Esophagus (tissue), 2 donors: ENCODE measurements around the gene HDAC11. TPM values are rescaled to one million over a fixed set of nuclear protein-coding genes. Genes with fewer than 3 reads are reported as not detected.
"Not testable (repeated sequence)": the region's sequence is repeated elsewhere in the genome, so short reads cannot be mapped to it uniquely, and the experiment has no call there.

Source experiments
- H3K27ac ChIP-seq, 2 donors: one replicate each; pipeline ENCODE4 v1.5.1; 2013; ENCODE audit warnings: low read depth in 2 of 2, mild to moderate bottlenecking in 2 of 2, inconsistent platforms in 1 of 2, low read length in 1 of 2, moderate library complexity in 1 of 2
- H3K27me3 ChIP-seq, 2 donors: one replicate each; pipeline ENCODE4 v1.6.1; 2013; ENCODE audit warnings: low read length in 2 of 2, control low read depth in 1 of 2, mild to moderate bottlenecking in 1 of 2; ENCODE audit not compliant: insufficient read depth in 2 of 2, control insufficient read depth in 1 of 2
- H3K36me3 ChIP-seq, 2 donors: one replicate each; pipeline ENCODE4 v1.6.1; 2013; ENCODE audit warnings: low read length in 1 of 2; ENCODE audit not compliant: control insufficient read depth in 2 of 2, insufficient read depth in 2 of 2
- H3K4me1 ChIP-seq, 2 donors: one replicate each; pipeline ENCODE4 v1.6.1; 2013; ENCODE audit warnings: low read length in 1 of 2; ENCODE audit not compliant: control insufficient read depth in 2 of 2, insufficient read depth in 2 of 2
- H3K4me3 ChIP-seq, 2 donors: one replicate each; pipeline ENCODE4 v1.5.1; 2013; ENCODE audit warnings: low read length in 2 of 2, mild to moderate bottlenecking in 2 of 2, low read depth in 1 of 2, moderate library complexity in 1 of 2
- H3K9me3 ChIP-seq, 2 donors: one replicate each; pipeline ENCODE4 v1.6.1; 2013; ENCODE audit warnings: mild to moderate bottlenecking in 2 of 2, low read depth in 1 of 2, low read length in 1 of 2, moderate library complexity in 1 of 2; ENCODE audit not compliant: control insufficient read depth in 2 of 2, insufficient read depth in 1 of 2
- WGBS, 2 donors: extraction: QIAGEN DNeasy Blood & Tissue Kit; methylation state at CpG; one replicate each; pipeline ENCODE4 v1.1.7; 2013; 5-methylcytosine and 5-hydroxymethylcytosine counted together
- polyA plus RNA-seq, 2 donors: library from polyadenylated mRNA; stranded (reverse); fragments of 200-250 nt; gene quantifications; one replicate each; pipeline ENCODE4 v1.2.3, GENCODE V29; 2013
- donor health status: healthy with polysubstance abuse.
- donor health status: Bipolar disorder and iron deficiency.

HDAC11 gene
- polyA plus RNA-seq, 2 donors: 12.9 TPM

DNA sequence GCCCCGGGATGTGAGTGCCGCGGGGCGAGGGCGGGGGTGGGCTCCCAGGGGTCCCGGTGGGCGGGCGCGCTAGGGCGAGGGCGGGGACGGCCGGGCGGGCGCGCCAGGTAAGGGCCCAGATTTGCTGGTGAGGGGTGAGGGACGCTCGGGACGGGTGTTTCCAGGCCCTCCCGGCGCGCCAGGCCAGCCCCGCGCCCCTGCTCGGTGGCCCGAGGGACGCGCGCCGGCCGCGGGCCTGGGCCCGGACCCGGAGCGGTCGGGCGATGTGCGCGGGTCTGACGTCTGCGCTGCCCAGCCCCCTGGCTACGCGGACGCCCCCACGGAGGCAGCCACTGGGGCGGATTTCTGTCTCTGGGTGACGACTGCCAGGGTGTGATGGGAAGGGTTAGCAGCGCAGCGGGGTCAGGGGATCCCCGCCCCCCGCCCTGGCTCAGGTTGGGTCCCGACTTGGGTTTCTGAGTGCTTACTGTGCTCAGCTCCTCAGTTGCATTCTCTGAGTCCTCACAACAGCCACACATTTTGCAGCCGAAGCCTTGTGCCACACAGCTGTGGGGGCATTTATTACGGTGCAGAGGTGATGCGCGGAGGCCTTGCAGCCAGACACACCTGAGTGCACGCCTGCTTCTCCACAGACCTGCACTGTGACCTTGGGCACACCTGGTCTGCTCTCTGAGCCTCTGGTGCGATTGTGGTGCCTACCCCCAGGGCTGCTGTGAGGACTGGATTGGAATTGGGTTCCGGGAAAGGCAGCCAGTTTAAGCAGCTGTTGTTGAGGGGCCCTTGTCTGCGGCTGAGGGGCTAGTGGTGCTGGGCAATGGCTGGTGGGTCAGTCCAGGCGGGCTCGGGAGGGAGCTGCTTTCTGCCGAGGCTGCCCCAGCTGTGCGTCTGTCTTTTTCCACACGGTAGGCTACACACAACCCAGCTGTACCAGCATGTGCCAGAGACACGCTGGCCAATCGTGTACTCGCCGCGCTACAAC lies 523 bp downstream of the HDAC11 start:
- H3K36me3 ChIP-seq: peaks cover 0 to 3% of the 10 kb centered on the region in 2 donors

DNA sequence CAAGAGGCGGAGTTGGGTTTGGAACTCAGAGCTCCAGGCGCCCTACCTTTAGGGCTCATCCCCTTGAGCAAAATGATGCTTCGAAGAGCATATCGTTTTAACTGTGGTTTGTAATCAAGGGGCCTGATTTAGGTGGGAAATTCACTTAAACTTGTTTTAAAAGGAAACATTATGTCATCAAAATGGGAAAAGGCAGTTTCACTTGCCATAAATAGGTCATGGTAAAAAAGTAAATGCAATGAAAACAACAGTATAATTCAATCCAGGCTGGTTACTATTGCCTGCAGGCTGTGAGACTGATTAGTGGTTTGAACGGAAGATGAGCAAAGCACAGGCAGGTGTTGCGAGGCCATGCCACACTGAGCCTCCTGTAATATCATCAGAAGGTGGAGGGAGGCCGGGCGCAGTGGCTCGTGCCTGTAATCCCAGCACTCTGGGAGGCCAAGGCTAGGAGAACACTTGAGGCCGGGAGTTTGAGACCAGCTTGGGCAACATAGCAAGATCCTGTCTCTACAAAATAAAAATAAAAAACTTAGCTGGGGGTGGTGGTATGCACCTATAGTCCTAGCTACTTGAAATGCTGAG lies 2.1 kb downstream of the HDAC11 start:
- Histone ChIP-seq H3K4me1 (peaks cover 14 to 19% of the 10 kb centered on the region in 2 donors), H3K4me3 (no peak overlapping the region), H3K27me3 (no peaks in the 10 kb centered on the region), H3K9me3 (no peaks in the 10 kb centered on the region), H3K36me3 (peaks cover 0 to 3% of the 10 kb centered on the region in 2 donors), H3K27ac (no peak overlapping the region)
- 83 to 89% methylated on average over 10 of the region's 10 CpGs for WGBS, 2 donors

More for the DNA sequence above, 523 bp downstream of the HDAC11 start:
- WGBS, 2 donors: 12 to 17% methylated on average over 63 to 70 of the region's 70 CpGs
- Histone ChIP-seq H3K27me3 (no peaks in the 10 kb centered on the region), H3K4me3 (peak overlapping the region; percentile 54 to 62), H3K9me3 (no peaks in the 10 kb centered on the region), H3K4me1 (peaks cover 14 to 22% of the 10 kb centered on the region in 2 donors), H3K27ac (peak overlapping the region; percentile 53 to 68)

DNA sequence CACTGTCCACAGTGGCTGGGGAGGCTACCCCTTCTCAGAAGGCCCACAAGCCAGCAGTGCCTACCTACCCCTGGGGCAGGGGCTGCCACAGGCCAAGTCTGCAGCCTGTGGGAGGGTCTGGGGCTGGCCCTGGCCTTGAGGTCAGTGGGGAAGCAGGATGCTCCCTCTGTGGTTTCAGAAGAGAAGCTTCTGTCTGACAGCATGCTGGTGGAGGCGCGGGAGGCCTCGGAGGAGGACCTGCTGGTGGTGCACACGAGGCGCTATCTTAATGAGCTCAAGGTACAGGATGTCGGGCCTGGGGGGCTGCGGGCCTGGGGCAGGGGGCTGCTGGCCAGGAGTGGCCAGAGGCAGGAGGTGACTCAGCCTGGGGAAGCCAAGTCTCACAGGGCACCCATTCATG lies 3.2 kb downstream of the HDAC11 start:
- WGBS, 2 donors: 90 to 91% methylated on average over 7 of the region's 7 CpGs
- Histone ChIP-seq H3K4me3 (no peak overlapping the region), H3K9me3 (no peaks in the 10 kb centered on the region), H3K27me3 (no peaks in the 10 kb centered on the region), H3K36me3 (peaks cover 0 to 3% of the 10 kb centered on the region in 2 donors), H3K27ac (no peak overlapping the region), H3K4me1 (peaks cover 14 to 19% of the 10 kb centered on the region in 2 donors)

DNA sequence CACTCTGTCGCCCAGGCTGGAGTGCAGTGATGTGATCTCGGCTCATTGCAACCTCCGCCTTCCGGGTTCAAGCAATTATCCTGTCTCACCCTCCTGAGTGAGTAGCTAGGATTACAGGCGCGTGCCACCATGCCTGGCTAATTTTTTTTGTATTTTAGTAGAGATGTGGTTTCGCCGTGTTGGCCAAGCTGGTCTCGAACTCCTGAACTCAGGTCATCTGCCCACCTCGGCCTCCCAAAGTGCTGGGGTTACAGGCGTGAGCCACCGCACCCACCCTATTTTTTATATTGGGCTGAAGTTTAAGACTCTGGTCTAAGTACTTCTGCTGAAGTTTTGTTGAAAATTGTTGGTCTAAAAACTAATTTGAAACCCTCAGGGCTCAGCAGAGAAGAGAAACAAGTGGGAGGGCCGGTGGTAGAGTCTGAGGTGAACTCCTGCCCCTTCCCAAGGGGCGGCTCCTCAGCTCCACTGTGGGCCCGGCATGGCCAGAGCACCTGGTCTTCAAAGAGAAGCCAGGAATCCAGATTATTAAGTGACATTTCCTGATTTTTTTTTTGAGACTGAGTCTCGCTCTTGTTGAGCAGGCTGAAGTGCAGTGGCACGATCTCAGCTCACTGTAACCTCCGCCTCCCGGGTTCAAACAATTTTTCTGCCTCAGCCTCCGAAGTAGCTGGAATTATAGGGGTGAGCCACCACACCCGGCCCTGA lies 4.0 kb downstream of the HDAC11 start:
- Histone ChIP-seq H3K4me1 (peaks cover 14 to 17% of the 10 kb centered on the region in 2 donors), H3K27ac (peak overlapping the region; percentile 91 to 97), H3K27me3 (no peaks in the 10 kb centered on the region), H3K4me3 (no peak overlapping the region), H3K36me3 (peaks cover 0 to 3% of the 10 kb centered on the region in 2 donors), H3K9me3 (no peaks in the 10 kb centered on the region)
- whole genome bisulfite sequencing, 2 donors: 74 to 86% methylated on average over 21 of the region's 21 CpGs

GRCh38 chr3:13484851-13485590 lies 4.9 kb downstream of the HDAC11 start:
- H3K27me3 ChIP-seq: no peaks in the 10 kb centered on the region
- no peaks in the 10 kb centered on the region for H3K9me3 ChIP-seq
- peaks cover 0 to 3% of the 10 kb centered on the region in 2 donors for H3K36me3 ChIP-seq
- 31 to 37% methylated on average over 7 of the region's 7 CpGs for WGBS, 2 donors
- no peak overlapping the region for H3K4me3 ChIP-seq
- H3K4me1 ChIP-seq: peaks cover 14 to 16% of the 10 kb centered on the region in 2 donors
- peak overlapping the region; percentile 91 to 97 for H3K27ac ChIP-seq

DNA sequence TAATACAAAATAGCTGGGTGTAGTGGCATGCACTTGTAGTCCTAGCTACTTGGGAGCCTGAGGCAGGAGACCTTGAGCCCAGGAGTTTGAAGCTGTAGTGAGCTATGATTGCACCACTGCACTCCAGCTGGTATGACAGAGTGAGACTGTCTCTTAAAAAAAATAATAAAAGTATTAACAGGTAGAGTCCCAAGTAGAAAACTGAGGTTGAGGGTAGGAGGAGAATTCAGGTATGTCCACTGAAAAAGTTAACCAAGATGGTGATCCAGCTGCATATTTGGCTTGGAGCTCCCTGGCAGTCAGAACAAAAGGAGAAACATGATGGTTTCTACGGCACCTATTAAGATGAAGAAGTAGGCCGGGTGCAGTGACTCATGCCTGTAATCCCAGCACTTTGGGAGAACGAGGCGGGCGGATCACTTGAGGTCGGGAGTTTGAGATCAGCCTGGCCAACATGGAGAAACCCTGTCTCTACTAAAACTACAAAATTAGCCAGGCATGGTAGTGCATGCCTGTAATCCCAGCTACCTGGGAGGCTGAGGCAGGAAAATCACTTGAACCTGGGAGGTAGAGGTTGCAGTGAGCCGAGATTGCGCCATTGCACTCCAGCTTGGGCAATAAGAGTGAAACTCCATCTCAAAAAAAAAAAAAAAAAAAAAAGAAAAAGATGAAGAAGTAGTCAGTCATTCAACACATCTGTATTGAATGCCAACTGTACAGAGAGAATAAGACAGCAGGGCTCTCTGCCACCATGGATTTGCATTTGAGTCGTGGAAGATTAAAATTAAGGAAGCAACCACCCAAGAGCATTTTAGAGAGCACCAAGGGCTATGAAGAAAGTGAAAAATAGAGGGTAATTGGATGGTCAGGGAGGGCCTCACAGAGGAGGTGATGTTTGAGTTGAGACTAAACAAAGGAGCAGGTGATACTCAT lies 5.8 kb downstream of the HDAC11 start:
- Histone ChIP-seq H3K4me1 (peaks cover 10 to 14% of the 10 kb centered on the region in 2 donors), H3K27ac (peak overlapping the region; percentile 91 to 97)
- WGBS, 2 donors: 42 to 46% methylated on average over 9 of the region's 9 CpGs
- H3K9me3 ChIP-seq, H3K27me3 ChIP-seq, H3K4me3 ChIP-seq, H3K36me3 ChIP-seq: not testable (repeated sequence)

DNA sequence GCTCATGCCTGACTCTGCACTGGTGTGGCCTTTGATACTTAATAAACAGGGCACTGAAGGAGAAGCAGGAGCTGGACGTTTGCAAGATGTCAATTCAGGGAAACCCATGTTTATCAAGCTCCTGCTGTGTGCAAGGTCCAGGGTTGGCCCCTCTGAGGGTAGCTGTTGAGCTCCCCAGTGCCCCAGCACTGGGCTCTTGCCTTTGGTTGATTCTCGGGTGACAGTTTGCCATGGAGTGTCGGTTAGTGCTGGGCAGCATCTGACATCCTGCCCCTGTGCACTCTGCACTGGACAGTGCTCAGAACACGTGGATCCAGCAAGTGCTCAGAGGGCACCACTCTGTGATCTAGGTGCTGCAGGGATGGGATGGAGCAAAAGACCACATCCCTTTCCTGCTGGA lies 7.3 kb downstream of the HDAC11 start:
- H3K27ac ChIP-seq: no peak overlapping the region
- no peak overlapping the region for H3K4me3 ChIP-seq
- H3K36me3 ChIP-seq: peaks cover 0 to 7% of the 10 kb centered on the region in 2 donors
- H3K4me1 ChIP-seq: peaks cover 7 to 12% of the 10 kb centered on the region in 2 donors
- H3K27me3 ChIP-seq: no peaks in the 10 kb centered on the region
- 74 to 78% methylated on average over 4 of the region's 4 CpGs for WGBS, 2 donors
- no peaks in the 10 kb centered on the region for H3K9me3 ChIP-seq

GRCh38 chr3:13491206-13491974 lies 11.3 kb downstream of the HDAC11 start:
- peaks cover 0 to 4% of the 10 kb centered on the region in 2 donors for H3K4me1 ChIP-seq
- peaks cover 0 to 7% of the 10 kb centered on the region in 2 donors for H3K36me3 ChIP-seq
- WGBS, 2 donors: 90% methylated on average over 8 of the region's 8 CpGs
- H3K9me3 ChIP-seq: no peaks in the 10 kb centered on the region
- no peaks in the 10 kb centered on the region for H3K27me3 ChIP-seq
- no peak overlapping the region for H3K27ac ChIP-seq
- no peak overlapping the region for H3K4me3 ChIP-seq
